ENCODE measurements around the gene SERTAD4.
A peak's percentile ranks its signal among the peaks of the same experiment; 100 is the strongest.

SERTAD4 gene

GRCh38 chr1:210291786-210292230, 59.2 kb downstream of the SERTAD4 start:
- Histone ChIP-seq H3K36me3 (ENCODE audit: control insufficient read depth, insufficient read depth, low read length) (no peaks in the 10 kb centered on the region), H2BK15ac (replicated peaks; ENCODE audit: low read depth) (peak overlapping the region; percentile 74), H2AK5ac (ENCODE audit: low read length) (no peak overlapping the region), H2BK5ac (ENCODE audit: low read length) (no peak overlapping the region), H3K4ac (ENCODE audit: low read depth, low read length) (peak overlapping the region; percentile 37), H3K79me1 (ENCODE audit: low read length) (no peaks in the 10 kb centered on the region), H3K4me3 (ENCODE audit: low read length) (no peak overlapping the region), H3K9ac (ENCODE audit: low read length) (no peak overlapping the region), H3K4me1 (ENCODE audit: control insufficient read depth, low read depth, low read length) (peaks cover 13% of the 10 kb centered on the region), H3K79me2 (ENCODE audit: control insufficient read depth, insufficient read depth, low read length) (no peaks in the 10 kb centered on the region), H2BK120ac (ENCODE audit: low read depth, low read length) (peak overlapping the region; percentile 76), H3K4me2 (ENCODE audit: low read length) (no peak overlapping the region), H4K8ac (ENCODE audit: low read depth, low read length) (no peak overlapping the region), H3K23ac (ENCODE audit: low read length) (no peak overlapping the region), H3K27ac (ENCODE audit: low read depth, low read length) (no peak overlapping the region), H4K5ac (ENCODE audit: low read length) (no peak overlapping the region), H3K18ac (ENCODE audit: low read length) (peak overlapping the region; percentile 15), H3K27me3 (ENCODE audit: insufficient read depth, low read length, poor library complexity) (no peaks in the 10 kb centered on the region), H3K56ac (ENCODE audit: low read length) (no peak overlapping the region)
- no peak for DNase-seq
- no CpG with 5 or more reads among the region's 9 CpGs for WGBS (ENCODE audit: extremely low coverage, insufficient coverage, low lambda C conversion rate)

GRCh38 chr1:210292231-210292871, 59.8 kb downstream of the SERTAD4 start:
- Histone ChIP-seq H3K27ac (ENCODE audit: low read depth, low read length) (peak overlapping the region; percentile 80), H3K4me2 (ENCODE audit: low read length) (peak overlapping the region; percentile 23), H3K79me1 (ENCODE audit: low read length) (no peaks in the 10 kb centered on the region), H3K4me1 (ENCODE audit: control insufficient read depth, low read depth, low read length) (peaks cover 13% of the 10 kb centered on the region), H4K8ac (ENCODE audit: low read depth, low read length) (no peak overlapping the region), H2BK5ac (ENCODE audit: low read length) (no peak overlapping the region), H2AK5ac (ENCODE audit: low read length) (no peak overlapping the region), H3K4ac (ENCODE audit: low read depth, low read length) (peak overlapping the region; percentile 37), H3K56ac (ENCODE audit: low read length) (peak overlapping the region; percentile 76), H3K18ac (ENCODE audit: low read length) (peak overlapping the region; percentile 15), H3K36me3 (ENCODE audit: control insufficient read depth, insufficient read depth, low read length) (no peaks in the 10 kb centered on the region), H3K27me3 (ENCODE audit: insufficient read depth, low read length, poor library complexity) (no peaks in the 10 kb centered on the region), H3K4me3 (ENCODE audit: low read length) (no peak overlapping the region), H2BK15ac (replicated peaks; ENCODE audit: low read depth) (no peak overlapping the region), H4K5ac (ENCODE audit: low read length) (no peak overlapping the region), H2BK120ac (ENCODE audit: low read depth, low read length) (peak overlapping the region; percentile 76), H3K79me2 (ENCODE audit: control insufficient read depth, insufficient read depth, low read length) (no peaks in the 10 kb centered on the region), H3K23ac (ENCODE audit: low read length) (no peak overlapping the region), H3K9ac (ENCODE audit: low read length) (peak overlapping the region; percentile 56)
- no CpG with 5 or more reads among the region's 56 CpGs for WGBS (ENCODE audit: extremely low coverage, insufficient coverage, low lambda C conversion rate)
- DNase-seq, result peak; percentile 95

GRCh38 chr1:210293171-210293607, 60.6 kb downstream of the SERTAD4 start:
- Histone ChIP-seq H3K9ac (ENCODE audit: low read length) (peak overlapping the region; percentile 56), H3K56ac (ENCODE audit: low read length) (peak overlapping the region; percentile 76), H3K79me2 (ENCODE audit: control insufficient read depth, insufficient read depth, low read length) (no peaks in the 10 kb centered on the region), H2BK120ac (ENCODE audit: low read depth, low read length) (no peak overlapping the region), H4K5ac (ENCODE audit: low read length) (no peak overlapping the region), H2BK5ac (ENCODE audit: low read length) (no peak overlapping the region), H3K36me3 (ENCODE audit: control insufficient read depth, insufficient read depth, low read length) (no peaks in the 10 kb centered on the region), H3K79me1 (ENCODE audit: low read length) (no peaks in the 10 kb centered on the region), H3K4ac (ENCODE audit: low read depth, low read length) (peak overlapping the region; percentile 37), H4K8ac (ENCODE audit: low read depth, low read length) (no peak overlapping the region), H3K18ac (ENCODE audit: low read length) (peak overlapping the region; percentile 15), H2BK15ac (replicated peaks; ENCODE audit: low read depth) (no peak overlapping the region), H3K4me2 (ENCODE audit: low read length) (no peak overlapping the region), H3K4me3 (ENCODE audit: low read length) (no peak overlapping the region), H3K4me1 (ENCODE audit: control insufficient read depth, low read depth, low read length) (peaks cover 13% of the 10 kb centered on the region), H3K27ac (ENCODE audit: low read depth, low read length) (peak overlapping the region; percentile 26), H3K27me3 (ENCODE audit: insufficient read depth, low read length, poor library complexity) (no peaks in the 10 kb centered on the region), H2AK5ac (ENCODE audit: low read length) (no peak overlapping the region), H3K23ac (ENCODE audit: low read length) (no peak overlapping the region)
- no CpG with 5 or more reads among the region's 7 CpGs for WGBS (ENCODE audit: extremely low coverage, insufficient coverage, low lambda C conversion rate)
- no peak for DNase-seq

DNA sequence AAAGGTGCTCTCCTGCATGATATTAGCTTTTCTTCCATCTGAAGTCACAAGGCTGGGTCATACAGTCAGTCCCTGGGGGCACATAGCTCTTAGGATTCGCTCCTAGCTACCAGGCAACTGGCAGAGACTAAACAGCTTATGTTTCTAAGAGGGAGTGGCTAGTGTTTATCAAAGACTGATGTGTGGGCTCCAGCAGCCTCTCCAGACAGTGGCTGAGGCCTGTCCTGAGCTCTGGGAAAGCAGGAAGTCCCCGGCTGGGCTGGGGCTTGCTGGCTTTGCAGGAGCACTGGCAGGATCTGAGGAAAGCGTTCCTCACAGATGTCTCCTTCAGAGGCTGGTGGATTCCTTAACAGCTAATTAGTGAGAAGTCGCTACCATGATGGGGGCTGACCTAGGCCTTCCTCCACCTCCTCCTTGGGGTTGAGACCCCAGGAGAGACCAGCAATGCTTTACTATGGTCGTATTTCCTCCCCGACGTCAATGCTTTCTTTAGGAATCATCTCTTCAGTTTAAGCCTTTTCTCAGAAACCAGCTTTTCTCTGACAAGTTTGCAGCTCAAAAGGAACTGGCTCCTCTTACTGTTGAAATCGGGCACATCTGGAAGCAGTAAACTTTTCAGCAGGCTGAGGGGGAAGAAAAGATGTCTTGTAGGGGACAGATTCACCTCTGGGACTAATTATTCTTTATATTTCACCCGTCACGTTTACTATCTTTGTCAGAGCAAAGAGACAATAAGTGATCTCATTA, 62.6 kb downstream of the SERTAD4 start:
- no CpG with 5 or more reads among the region's 10 CpGs for WGBS (ENCODE audit: extremely low coverage, insufficient coverage, low lambda C conversion rate)
- peaks cover 13% of the 10 kb centered on the region for H3K4me1 ChIP-seq (ENCODE audit: control insufficient read depth, low read depth, low read length)
- DNase-seq, result peak; percentile 95

More for the DNA sequence above, 62.6 kb downstream of the SERTAD4 start:
- H2AK5ac ChIP-seq (ENCODE audit: low read length), result no peak overlapping the region
- H2BK120ac ChIP-seq (ENCODE audit: low read depth, low read length), result no peak overlapping the region
- no peaks in the 10 kb centered on the region for H3K79me2 ChIP-seq (ENCODE audit: control insufficient read depth, insufficient read depth, low read length)
- peak overlapping the region; percentile 52 for H3K18ac ChIP-seq (ENCODE audit: low read length)
- no peaks in the 10 kb centered on the region for H3K36me3 ChIP-seq (ENCODE audit: control insufficient read depth, insufficient read depth, low read length)
- no peak overlapping the region for H4K5ac ChIP-seq (ENCODE audit: low read length)
- no peak overlapping the region for H3K4me2 ChIP-seq (ENCODE audit: low read length)
- H3K79me1 ChIP-seq (ENCODE audit: low read length), result no peaks in the 10 kb centered on the region
- H3K23ac ChIP-seq (ENCODE audit: low read length), result no peak overlapping the region
- no peak overlapping the region for H2BK5ac ChIP-seq (ENCODE audit: low read length)
- no peaks in the 10 kb centered on the region for H3K27me3 ChIP-seq (ENCODE audit: insufficient read depth, low read length, poor library complexity)
- H3K27ac ChIP-seq (ENCODE audit: low read depth, low read length), result peak overlapping the region; percentile 42
- H2BK15ac ChIP-seq (replicated peaks; ENCODE audit: low read depth), result no peak overlapping the region
- H3K9ac ChIP-seq (ENCODE audit: low read length), result peak overlapping the region; percentile 44
- H4K8ac ChIP-seq (ENCODE audit: low read depth, low read length), result peak overlapping the region; percentile 76
- H3K56ac ChIP-seq (ENCODE audit: low read length), result peak overlapping the region; percentile 73
- H3K4me3 ChIP-seq (ENCODE audit: low read length), result no peak overlapping the region
- H3K4ac ChIP-seq (ENCODE audit: low read depth, low read length), result peak overlapping the region; percentile 22
